HEK293 (cell line): ENCODE results near the gene ROPN1L.

ENCODE experiments used
- CTCF ChIA-PET: fragments of 350-600 bp; formaldehyde crosslinking; extraction: SDS; loops from one replicate; lab custom pipeline; 2021; ENCODE audit warnings: antibody characterized with exemption; lab: Yijun Ruan, JAX
- POLR2A ChIA-PET: fragments of 300-600 bp; formaldehyde crosslinking; extraction: SDS; loops from one replicate; lab custom pipeline; 2020; ENCODE audit warnings: antibody characterized with exemption, inconsistent platforms; lab: Yijun Ruan, JAX
- H3K27ac ChIP-seq: fragments of 200-500 bp; sonication (Bioruptor generic); 2 replicates; pipeline ENCODE4 v1.5.1; 2014; ENCODE audit warnings: low read depth, low read length, control low read depth, inconsistent platforms; ENCODE audit errors: extremely low read depth
- H3K36me3 ChIP-seq, 2 experiments: fragments of 200-500 bp in 1 of 2; sonication (Bioruptor generic) in 1 of 2; 1 replicate in 1 of 2; 2 replicates in 1 of 2; pipeline ENCODE4 v1.5.1; 2014 to 2017; ENCODE audit warnings: inconsistent platforms in 2 of 2, low read length in 2 of 2; ENCODE audit not compliant: control insufficient read depth in 2 of 2, insufficient read depth in 1 of 2
- H3K4me1 ChIP-seq: fragments of 200-500 bp; sonication (Bioruptor generic); 2 replicates; pipeline ENCODE4 v1.5.1; 2014; ENCODE audit warnings: mild to moderate bottlenecking, low read length, inconsistent platforms; ENCODE audit not compliant: control insufficient read depth, insufficient read depth
- H3K4me3 ChIP-seq: 2 replicates; pipeline ENCODE4 v1.5.1; 2011; ENCODE audit warnings: low read depth, mild to moderate bottlenecking, control low read depth, low read length, moderate library complexity
- H3K9me3 ChIP-seq: fragments of 200-500 bp; sonication (Bioruptor generic); 2 replicates; pipeline ENCODE4 v1.5.1; 2014; ENCODE audit warnings: low read depth, low read length, inconsistent platforms; ENCODE audit not compliant: control insufficient read depth, insufficient read depth
- GLIS1 ChIP-seq: fragments of 450-650 bp; formaldehyde crosslinking; IDR thresholded peaks from 2 replicates; pipeline ENCODE4 v1.5.1; 2016; ENCODE audit warnings: missing biosample characterization, missing genetic modification characterization
- GLIS2 ChIP-seq: fragments of 450-650 bp; formaldehyde crosslinking; IDR thresholded peaks from 2 replicates; pipeline ENCODE4 v1.5.1; 2016; ENCODE audit warnings: missing biosample characterization, missing genetic modification characterization
- OSR2 ChIP-seq: fragments of 450-650 bp; formaldehyde crosslinking; IDR thresholded peaks from 2 replicates; pipeline ENCODE4 v1.5.1; 2016; ENCODE audit warnings: missing biosample characterization, missing genetic modification characterization
- YY2 ChIP-seq: fragments of 450-650 bp; formaldehyde crosslinking; IDR thresholded peaks from 2 replicates; pipeline ENCODE4 v1.5.1; 2016; ENCODE audit warnings: missing biosample characterization, missing genetic modification characterization
- ZFP41 ChIP-seq: fragments of 450-650 bp; formaldehyde crosslinking; IDR thresholded peaks from 2 replicates; pipeline ENCODE4 v1.5.1; 2016; ENCODE audit warnings: missing biosample characterization, missing genetic modification characterization, borderline replicate concordance
- ZNF157 ChIP-seq: fragments of 450-650 bp; formaldehyde crosslinking; IDR thresholded peaks from 2 replicates; pipeline ENCODE4 v1.5.1; 2016; ENCODE audit warnings: missing biosample characterization, missing genetic modification characterization
- ZNF221 ChIP-seq: fragments of 450-650 bp; formaldehyde crosslinking; IDR thresholded peaks from 2 replicates; pipeline ENCODE4 v1.5.1; 2017; ENCODE audit warnings: missing biosample characterization, missing genetic modification characterization, borderline replicate concordance
- ZNF292 ChIP-seq: fragments of 450-650 bp; formaldehyde crosslinking; IDR thresholded peaks from 2 replicates; pipeline ENCODE4 v1.5.1; 2016; ENCODE audit warnings: low read depth, missing biosample characterization, missing genetic modification characterization, borderline replicate concordance
- TF ChIP-seq, protein P1 (sequence below): fragments of 450-650 bp; formaldehyde crosslinking; IDR thresholded peaks from 2 replicates; pipeline ENCODE4 v1.5.1; 2016; ENCODE audit warnings: missing biosample characterization, missing genetic modification characterization
- TF ChIP-seq, protein P2 (sequence below): fragments of 450-650 bp; formaldehyde crosslinking; IDR thresholded peaks from 2 replicates; pipeline ENCODE4 v1.5.1; 2017; ENCODE audit warnings: missing biosample characterization, mild to moderate bottlenecking, missing genetic modification characterization, moderate library complexity

ROPN1L gene

DNA sequence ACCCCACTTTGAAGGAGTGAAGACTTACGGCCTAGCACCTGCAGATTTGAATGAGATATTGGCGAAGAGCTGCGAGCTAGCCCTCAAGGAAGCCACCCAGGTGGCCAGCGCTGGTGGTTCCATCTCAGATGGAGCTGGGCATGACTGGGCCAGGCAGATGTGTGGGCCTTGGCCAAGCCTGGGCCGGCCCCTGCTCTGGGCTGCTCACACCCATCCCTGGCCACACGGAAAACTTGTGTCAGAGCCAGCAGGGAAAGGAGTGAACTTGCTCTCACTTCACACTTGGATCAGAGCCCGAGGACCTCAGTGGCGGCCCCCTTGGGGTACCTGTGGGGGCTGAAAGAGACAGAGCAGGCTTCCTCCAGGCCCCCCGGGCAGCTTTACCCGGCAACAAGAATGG, 44.2 kb downstream of the ROPN1L start:
- TF ChIP-seq GLIS1 (tag by site-specific recombination) (peak; percentile 56), ZNF292 (no peak)
- TF ChIP-seq, protein P1, sequence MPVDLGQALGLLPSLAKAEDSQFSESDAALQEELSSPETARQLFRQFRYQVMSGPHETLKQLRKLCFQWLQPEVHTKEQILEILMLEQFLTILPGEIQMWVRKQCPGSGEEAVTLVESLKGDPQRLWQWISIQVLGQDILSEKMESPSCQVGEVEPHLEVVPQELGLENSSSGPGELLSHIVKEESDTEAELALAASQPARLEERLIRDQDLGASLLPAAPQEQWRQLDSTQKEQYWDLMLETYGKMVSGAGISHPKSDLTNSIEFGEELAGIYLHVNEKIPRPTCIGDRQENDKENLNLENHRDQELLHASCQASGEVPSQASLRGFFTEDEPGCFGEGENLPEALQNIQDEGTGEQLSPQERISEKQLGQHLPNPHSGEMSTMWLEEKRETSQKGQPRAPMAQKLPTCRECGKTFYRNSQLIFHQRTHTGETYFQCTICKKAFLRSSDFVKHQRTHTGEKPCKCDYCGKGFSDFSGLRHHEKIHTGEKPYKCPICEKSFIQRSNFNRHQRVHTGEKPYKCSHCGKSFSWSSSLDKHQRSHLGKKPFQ (tag by site-specific recombination) = peak; percentile 39; the same call in 1 of the 2 replicates
- Histone ChIP-seq H3K9me3 (no peaks in the 10 kb centered on the region), H3K27ac (peak overlapping the region; percentile 75), H3K4me3 (no peak overlapping the region), H3K36me3 (no peaks in the 10 kb centered on the region), H3K4me1 (peaks cover 8% of the 10 kb centered on the region)
- POLR2A ChIA-PET = interaction anchor here (0.7 to 1.2 kb wide), 6 partner anchors 65 to 1553 kb away, joined by 3 to 5 read pairs (median 4); no protein-coding TSS in a partner anchor
- CTCF ChIA-PET = interaction anchor here (0.6 to 1.1 kb wide), 3 partner anchors 16 to 136 kb away, joined by 3 read pairs; no protein-coding TSS in a partner anchor

DNA sequence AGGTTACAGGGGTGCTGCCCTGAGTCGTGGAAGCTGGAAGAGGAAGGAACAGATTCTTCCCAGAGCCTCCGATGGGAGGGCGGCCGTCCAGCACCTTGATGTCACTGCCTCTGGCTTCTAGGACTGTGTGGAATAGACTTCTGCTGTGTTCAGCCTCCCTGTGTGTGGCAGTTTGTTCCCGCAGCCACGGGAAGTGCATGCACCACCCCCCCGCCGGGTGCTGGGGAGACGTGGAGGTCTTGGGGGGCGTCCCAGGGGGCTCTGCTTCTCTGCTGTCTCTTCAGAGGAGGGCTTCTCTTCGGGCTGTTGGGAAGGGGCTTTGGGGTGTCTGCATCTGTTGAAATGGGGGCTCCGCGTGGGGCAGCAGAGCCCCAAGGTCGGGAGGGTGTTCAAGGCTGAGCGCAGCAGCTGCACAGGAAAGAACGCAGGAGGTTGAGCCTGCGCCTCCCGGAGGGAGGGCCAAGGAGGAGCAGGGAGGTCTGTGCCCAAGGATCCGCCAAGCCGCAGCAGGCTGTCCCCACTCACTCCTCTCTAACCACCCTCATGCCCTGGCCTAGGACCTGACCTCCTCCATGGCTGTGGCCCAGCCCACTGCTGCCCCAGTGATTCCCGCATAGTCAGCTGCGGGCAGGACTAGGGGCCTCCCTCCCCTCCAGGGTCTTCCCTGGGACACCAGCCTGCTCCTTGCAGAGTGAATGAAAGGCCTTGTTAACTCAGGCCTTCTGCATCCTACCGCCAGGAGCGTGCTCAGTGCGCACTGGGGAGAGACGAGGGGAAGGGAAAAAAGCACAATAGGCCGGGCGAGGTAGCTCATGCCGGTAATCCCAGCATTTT, 45.0 kb downstream of the ROPN1L start:
- H3K4me1 ChIP-seq = peaks cover 8% of the 10 kb centered on the region
- H3K4me3 ChIP-seq = no peak overlapping the region
- H3K9me3 ChIP-seq = no peaks in the 10 kb centered on the region
- ChIA-PET POLR2A (interaction anchor here (0.7 kb wide), 1 partner anchor 1553 kb away, joined by 4 read pairs; no protein-coding TSS in a partner anchor), CTCF (interaction anchor here (0.7 to 1.1 kb wide), 2 partner anchors 16 to 34 kb away, joined by 3 read pairs; no protein-coding TSS in a partner anchor)
- no peaks in the 10 kb centered on the region for H3K36me3 ChIP-seq
- H3K27ac ChIP-seq = 0 out of 2 replicates have a peak overlapping the region, but pooled peaks have one; percentile 75
- TF ChIP-seq GLIS2 (tag by site-specific recombination) (peak; percentile 43), YY2 (tag by site-specific recombination) (no peak)

DNA sequence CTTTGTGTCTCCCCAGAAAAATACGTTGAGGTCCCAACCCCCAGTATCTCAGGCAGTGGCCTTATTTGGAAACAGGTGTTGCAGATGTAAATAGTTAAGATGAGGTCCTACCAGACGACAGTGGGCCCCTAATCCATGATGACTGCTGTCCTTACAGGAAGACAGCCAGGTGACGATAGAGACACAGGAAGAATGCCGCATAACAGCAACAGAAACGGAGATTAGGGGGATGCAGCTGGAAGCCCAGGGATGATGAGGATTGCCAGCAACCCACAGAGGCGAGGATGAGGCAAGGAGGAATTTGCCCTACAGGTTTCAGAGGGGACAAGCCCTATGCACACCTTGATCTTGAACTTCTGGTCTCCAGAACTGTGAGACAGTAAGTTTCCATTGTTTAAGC, 46.5 kb downstream of the ROPN1L start:
- TF ChIP-seq, protein P2, sequence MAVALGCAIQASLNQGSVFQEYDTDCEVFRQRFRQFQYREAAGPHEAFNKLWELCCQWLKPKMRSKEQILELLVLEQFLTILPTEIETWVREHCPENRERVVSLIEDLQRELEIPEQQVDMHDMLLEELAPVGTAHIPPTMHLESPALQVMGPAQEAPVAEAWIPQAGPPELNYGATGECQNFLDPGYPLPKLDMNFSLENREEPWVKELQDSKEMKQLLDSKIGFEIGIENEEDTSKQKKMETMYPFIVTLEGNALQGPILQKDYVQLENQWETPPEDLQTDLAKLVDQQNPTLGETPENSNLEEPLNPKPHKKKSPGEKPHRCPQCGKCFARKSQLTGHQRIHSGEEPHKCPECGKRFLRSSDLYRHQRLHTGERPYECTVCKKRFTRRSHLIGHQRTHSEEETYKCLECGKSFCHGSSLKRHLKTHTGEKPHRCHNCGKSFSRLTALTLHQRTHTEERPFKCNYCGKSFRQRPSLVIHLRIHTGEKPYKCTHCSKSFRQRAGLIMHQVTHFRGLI (tag by site-specific recombination) = no peak
- TF ChIP-seq ZNF221 (tag by site-specific recombination) = no peak
- no peak for TF ChIP-seq ZNF157 (tag by site-specific recombination)
- TF ChIP-seq, all 188 proteins: peak for 0
- H3K9me3 ChIP-seq = no peaks in the 10 kb centered on the region
- H3K27ac ChIP-seq = no peak overlapping the region
- H3K36me3 ChIP-seq = no peaks in the 10 kb centered on the region
- no peak overlapping the region for H3K4me3 ChIP-seq
- ChIA-PET POLR2A (interaction anchor here (0.8 kb wide), 1 partner anchor 9 kb away, joined by 3 read pairs; no protein-coding TSS in a partner anchor), CTCF (no interaction called here)
- H3K4me1 ChIP-seq = peaks cover 8% of the 10 kb centered on the region

DNA sequence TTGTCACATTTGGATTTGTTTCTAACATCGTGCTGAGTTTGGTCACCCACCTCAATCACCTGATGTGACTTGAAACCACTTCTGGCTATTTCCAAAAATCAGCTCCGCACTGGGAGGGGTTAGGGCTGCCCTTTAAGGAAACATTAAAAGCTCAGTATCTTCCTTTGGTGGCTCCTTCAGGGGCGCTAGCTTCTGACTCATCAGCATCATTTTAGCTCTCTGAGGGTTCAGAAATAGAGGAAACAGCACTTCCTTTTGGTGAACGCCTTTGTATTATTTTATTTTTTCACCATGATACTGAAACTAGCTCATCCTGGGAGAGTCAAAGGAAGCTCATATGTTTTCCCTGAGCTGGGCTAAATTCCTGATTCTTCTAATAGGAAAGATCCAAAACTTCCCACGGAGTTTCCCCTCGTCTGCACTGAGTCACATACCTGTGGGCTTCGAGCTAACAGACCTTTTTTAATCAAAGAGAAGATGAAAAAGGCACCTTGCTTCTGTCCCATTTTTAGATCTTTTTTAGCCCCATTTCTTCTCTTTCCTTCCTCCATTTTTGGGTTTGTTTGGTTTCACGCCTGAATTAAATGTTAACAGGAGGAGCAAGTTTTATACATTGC, 48.2 kb downstream of the ROPN1L start:
- ChIA-PET CTCF (interaction anchor here (0.7 to 1.4 kb wide), 4 partner anchors 12 to 169 kb away, joined by 3 to 4 read pairs (median 4); no protein-coding TSS in a partner anchor), POLR2A (interaction anchor here (0.8 to 1.3 kb wide), 3 partner anchors 74 to 136 kb away, joined by 3 to 4 read pairs (median 3); partner anchors contain the start of genes ANKRD33B and MARCHF6)
- H3K36me3 ChIP-seq = no peaks in the 10 kb centered on the region
- no peaks in the 10 kb centered on the region for H3K9me3 ChIP-seq
- peaks cover 8% of the 10 kb centered on the region for H3K4me1 ChIP-seq
- no peak overlapping the region for H3K4me3 ChIP-seq
- TF ChIP-seq OSR2 (peak; percentile 47; the same call in 1 of the 2 replicates), ZFP41 (tag by site-specific recombination) (no peak)
- TF ChIP-seq, all 188 proteins: peak for 1
- no peak overlapping the region for H3K27ac ChIP-seq
